ENCODE measurements around the gene DYNC2LI1.

Gene DYNC2LI1

GRCh38 chr2:43838560-43839267 lies 64.9 kb downstream of the DYNC2LI1 start, which contains the start of the genes ABCG5 and ABCG8:
Gene ABCG5, minus strand, starts transcription at chr2:43838839. Its CDS starts 160 bp downstream, at chr2:43838679.
Gene ABCG8, plus strand, starts transcription at chr2:43838971. Its CDS starts 83 bp downstream, at chr2:43839054.
- no CpG with 5 or more reads among the region's 20 CpGs for WGBS (ENCODE audit: extremely low coverage, insufficient coverage, low lambda C conversion rate)
- Histone ChIP-seq H4K8ac (ENCODE audit: low read depth, low read length) (no peak within 1 kb of the TSS), H3K23ac (ENCODE audit: low read length) (no peak within 1 kb of the TSS), H3K27me3 (ENCODE audit: insufficient read depth, low read length, poor library complexity) (no peaks in the 10 kb centered on the region), H3K79me1 (ENCODE audit: low read length) (no peaks in the 10 kb centered on the region), H3K4me2 (ENCODE audit: low read length) (no peak within 1 kb of the TSS), H3K4ac (ENCODE audit: low read depth, low read length) (no peak within 1 kb of the TSS), H3K56ac (ENCODE audit: low read length) (no peak within 1 kb of the TSS), H3K79me2 (ENCODE audit: control insufficient read depth, insufficient read depth, low read length) (no peaks in the 10 kb centered on the region), H3K18ac (ENCODE audit: low read length) (no peak within 1 kb of the TSS), H2BK5ac (ENCODE audit: low read length) (no peak within 1 kb of the TSS), H3K9ac (ENCODE audit: low read length) (no peak within 1 kb of the TSS), H3K4me1 (ENCODE audit: control insufficient read depth, low read depth, low read length) (no peaks in the 10 kb centered on the region), H2BK120ac (ENCODE audit: low read depth, low read length) (no peak within 1 kb of the TSS), H2BK15ac (replicated peaks; ENCODE audit: low read depth) (no peak within 1 kb of the TSS), H3K36me3 (ENCODE audit: control insufficient read depth, insufficient read depth, low read length) (no peaks in the 10 kb centered on the region), H3K27ac (ENCODE audit: low read depth, low read length) (no peak within 1 kb of the TSS), H3K4me3 (ENCODE audit: low read length) (no peak within 1 kb of the TSS), H2AK5ac (ENCODE audit: low read length) (no peak within 1 kb of the TSS), H4K5ac (ENCODE audit: low read length) (no peak within 1 kb of the TSS)
- DNase-seq, result no peak

GRCh38 chr2:43839776-43840564 lies 66.1 kb downstream of the DYNC2LI1 start:
- H3K36me3 ChIP-seq (ENCODE audit: control insufficient read depth, insufficient read depth, low read length), result no peaks in the 10 kb centered on the region
- peak; percentile 15 for DNase-seq
- H2BK5ac ChIP-seq (ENCODE audit: low read length), result no peak overlapping the region
- no peak overlapping the region for H3K18ac ChIP-seq (ENCODE audit: low read length)
- H3K4me3 ChIP-seq (ENCODE audit: low read length), result no peak overlapping the region
- H2BK120ac ChIP-seq (ENCODE audit: low read depth, low read length), result no peak overlapping the region
- H3K9ac ChIP-seq (ENCODE audit: low read length), result no peak overlapping the region
- no peak overlapping the region for H3K56ac ChIP-seq (ENCODE audit: low read length)
- H2AK5ac ChIP-seq (ENCODE audit: low read length), result no peak overlapping the region
- WGBS (ENCODE audit: extremely low coverage, insufficient coverage, low lambda C conversion rate), result no CpG with 5 or more reads among the region's 14 CpGs
- no peak overlapping the region for H4K5ac ChIP-seq (ENCODE audit: low read length)
- no peak overlapping the region for H4K8ac ChIP-seq (ENCODE audit: low read depth, low read length)
- no peaks in the 10 kb centered on the region for H3K4me1 ChIP-seq (ENCODE audit: control insufficient read depth, low read depth, low read length)
- H3K27me3 ChIP-seq (ENCODE audit: insufficient read depth, low read length, poor library complexity), result no peaks in the 10 kb centered on the region
- H3K79me2 ChIP-seq (ENCODE audit: control insufficient read depth, insufficient read depth, low read length), result no peaks in the 10 kb centered on the region
- H3K27ac ChIP-seq (ENCODE audit: low read depth, low read length), result no peak overlapping the region
- H3K4me2 ChIP-seq (ENCODE audit: low read length), result no peak overlapping the region
- H3K4ac ChIP-seq (ENCODE audit: low read depth, low read length), result no peak overlapping the region
- H2BK15ac ChIP-seq (replicated peaks; ENCODE audit: low read depth), result no peak overlapping the region
- no peaks in the 10 kb centered on the region for H3K79me1 ChIP-seq (ENCODE audit: low read length)
- no peak overlapping the region for H3K23ac ChIP-seq (ENCODE audit: low read length)

- Histone ChIP-seq H4K5ac (ENCODE audit: low read length) (no peak overlapping the region), H3K23ac (ENCODE audit: low read length) (no peak overlapping the region), H4K8ac (ENCODE audit: low read depth, low read length) (no peak overlapping the region), H3K9ac (ENCODE audit: low read length) (no peak overlapping the region), H2BK15ac (replicated peaks; ENCODE audit: low read depth) (no peak overlapping the region), H3K4me3 (ENCODE audit: low read length) (no peak overlapping the region), H3K4ac (ENCODE audit: low read depth, low read length) (no peak overlapping the region), H3K79me1 (ENCODE audit: low read length) (no peaks in the 10 kb centered on the region), H3K4me1 (ENCODE audit: control insufficient read depth, low read depth, low read length) (no peaks in the 10 kb centered on the region), H2BK120ac (ENCODE audit: low read depth, low read length) (no peak overlapping the region), H3K18ac (ENCODE audit: low read length) (no peak overlapping the region), H3K36me3 (ENCODE audit: control insufficient read depth, insufficient read depth, low read length) (no peaks in the 10 kb centered on the region), H2AK5ac (ENCODE audit: low read length) (no peak overlapping the region), H3K4me2 (ENCODE audit: low read length) (no peak overlapping the region), H3K27me3 (ENCODE audit: insufficient read depth, low read length, poor library complexity) (no peaks in the 10 kb centered on the region), H3K27ac (ENCODE audit: low read depth, low read length) (no peak overlapping the region), H3K56ac (ENCODE audit: low read length) (no peak overlapping the region), H2BK5ac (ENCODE audit: low read length) (no peak overlapping the region), H3K79me2 (ENCODE audit: control insufficient read depth, insufficient read depth, low read length) (no peaks in the 10 kb centered on the region)
- no peak for DNase-seq
- no CpG with 5 or more reads among the region's 5 CpGs for WGBS (ENCODE audit: extremely low coverage, insufficient coverage, low lambda C conversion rate)
Observed at GRCh38 chr2:43840965-43841364, 67.1 kb downstream of the DYNC2LI1 start.

- Histone ChIP-seq H2AK5ac (ENCODE audit: low read length) (no peak overlapping the region), H3K27me3 (ENCODE audit: insufficient read depth, low read length, poor library complexity) (no peaks in the 10 kb centered on the region), H4K8ac (ENCODE audit: low read depth, low read length) (no peak overlapping the region), H3K4me2 (ENCODE audit: low read length) (no peak overlapping the region), H3K56ac (ENCODE audit: low read length) (no peak overlapping the region), H4K5ac (ENCODE audit: low read length) (no peak overlapping the region), H3K9ac (ENCODE audit: low read length) (no peak overlapping the region), H3K23ac (ENCODE audit: low read length) (no peak overlapping the region), H3K4me3 (ENCODE audit: low read length) (no peak overlapping the region), H2BK15ac (replicated peaks; ENCODE audit: low read depth) (no peak overlapping the region), H3K18ac (ENCODE audit: low read length) (no peak overlapping the region), H3K4me1 (ENCODE audit: control insufficient read depth, low read depth, low read length) (no peaks in the 10 kb centered on the region), H2BK5ac (ENCODE audit: low read length) (no peak overlapping the region), H2BK120ac (ENCODE audit: low read depth, low read length) (no peak overlapping the region), H3K79me2 (ENCODE audit: control insufficient read depth, insufficient read depth, low read length) (no peaks in the 10 kb centered on the region), H3K79me1 (ENCODE audit: low read length) (no peaks in the 10 kb centered on the region), H3K4ac (ENCODE audit: low read depth, low read length) (no peak overlapping the region), H3K27ac (ENCODE audit: low read depth, low read length) (no peak overlapping the region), H3K36me3 (ENCODE audit: control insufficient read depth, insufficient read depth, low read length) (no peaks in the 10 kb centered on the region)
- no CpG with 5 or more reads among the region's 14 CpGs for WGBS (ENCODE audit: extremely low coverage, insufficient coverage, low lambda C conversion rate)
- no peak for DNase-seq
Observed at GRCh38 chr2:43841949-43842865, 68.4 kb downstream of the DYNC2LI1 start.

- no peak overlapping the region for H3K23ac ChIP-seq (ENCODE audit: low read length)
- no peaks in the 10 kb centered on the region for H3K79me2 ChIP-seq (ENCODE audit: control insufficient read depth, insufficient read depth, low read length)
- H3K79me1 ChIP-seq (ENCODE audit: low read length), result no peaks in the 10 kb centered on the region
- no peak overlapping the region for H3K9ac ChIP-seq (ENCODE audit: low read length)
- H2BK15ac ChIP-seq (replicated peaks; ENCODE audit: low read depth), result no peak overlapping the region
- H4K5ac ChIP-seq (ENCODE audit: low read length), result no peak overlapping the region
- H3K4me1 ChIP-seq (ENCODE audit: control insufficient read depth, low read depth, low read length), result no peaks in the 10 kb centered on the region
- no peak overlapping the region for H2BK120ac ChIP-seq (ENCODE audit: low read depth, low read length)
- no peak overlapping the region for H3K4ac ChIP-seq (ENCODE audit: low read depth, low read length)
- H3K4me2 ChIP-seq (ENCODE audit: low read length), result no peak overlapping the region
- no peak overlapping the region for H2BK5ac ChIP-seq (ENCODE audit: low read length)
- H3K27me3 ChIP-seq (ENCODE audit: insufficient read depth, low read length, poor library complexity), result no peaks in the 10 kb centered on the region
- H4K8ac ChIP-seq (ENCODE audit: low read depth, low read length), result no peak overlapping the region
- no peak overlapping the region for H3K4me3 ChIP-seq (ENCODE audit: low read length)
- no peaks in the 10 kb centered on the region for H3K36me3 ChIP-seq (ENCODE audit: control insufficient read depth, insufficient read depth, low read length)
- H3K56ac ChIP-seq (ENCODE audit: low read length), result no peak overlapping the region
- no peak for DNase-seq
- H2AK5ac ChIP-seq (ENCODE audit: low read length), result no peak overlapping the region
- H3K18ac ChIP-seq (ENCODE audit: low read length), result no peak overlapping the region
- no peak overlapping the region for H3K27ac ChIP-seq (ENCODE audit: low read depth, low read length)
- no CpG with 5 or more reads among the region's 9 CpGs for WGBS (ENCODE audit: extremely low coverage, insufficient coverage, low lambda C conversion rate)
Observed at GRCh38 chr2:43842866-43843226, 69.0 kb downstream of the DYNC2LI1 start.
